ENCODE measurements around the gene HSPA4.
"Not testable (repeated sequence)": the region's sequence is repeated elsewhere in the genome, so short reads cannot be mapped to it uniquely, and the experiment has no call there.

The HSPA4 gene

GRCh38 chr5:133051542-133052316, at the start of gene HSPA4:
Gene HSPA4 (plus strand): TSS chr5:133052013. CDS start chr5:133052251, 238 bp downstream.
- H3K36me3 Mint-ChIP-seq (ENCODE audit: low read depth): peaks cover 41% of the 10 kb centered on the region
- H3K4me1 Mint-ChIP-seq (ENCODE audit: low read depth): peaks cover 42% of the 10 kb centered on the region
- peaks cover 10% of the 10 kb centered on the region for H3K27me3 Mint-ChIP-seq
- no peaks in the 10 kb centered on the region for H3K9me3 Mint-ChIP-seq
- peak within 1 kb of the TSS; percentile 93 for H3K4me3 Mint-ChIP-seq
- H3K27ac Mint-ChIP-seq: peak within 1 kb of the TSS; percentile 99
- intact Hi-C loops (cut with micrococcal nuclease): loop anchor here (1.0 kb wide), 2 partner anchors 25 to 88 kb away; partner anchors contain the start of genes AFF4 and ZCCHC10

- H3K36me3 Mint-ChIP-seq (ENCODE audit: low read depth): peaks cover 45% of the 10 kb centered on the region
- H3K27ac Mint-ChIP-seq: no peak overlapping the region
- no peaks in the 10 kb centered on the region for H3K27me3 Mint-ChIP-seq
- no peak overlapping the region for H3K4me3 Mint-ChIP-seq
- H3K9me3 Mint-ChIP-seq: no peaks in the 10 kb centered on the region
- no peaks in the 10 kb centered on the region for H3K4me1 Mint-ChIP-seq (ENCODE audit: low read depth)
- intact Hi-C loops (cut with micrococcal nuclease): loop anchor here (10.0 kb wide), 1 partner anchor 72 kb away; no protein-coding TSS in a partner anchor
These were observed 45.2 kb upstream of the HSPA4 start for GRCh38 chr5:133006653-133007052.

GRCh38 chr5:133008455-133008854, 43.4 kb upstream of the HSPA4 start:
- not testable (repeated sequence) for H3K9me3 Mint-ChIP-seq; H3K27me3 Mint-ChIP-seq; H3K4me3 Mint-ChIP-seq; H3K27ac Mint-ChIP-seq; H3K4me1 Mint-ChIP-seq (ENCODE audit: low read depth)
- intact Hi-C loops (cut with micrococcal nuclease): loop anchor here (10.0 kb wide), 1 partner anchor 74 kb away; no protein-coding TSS in a partner anchor
- H3K36me3 Mint-ChIP-seq (ENCODE audit: low read depth): peaks cover 37% of the 10 kb centered on the region

- Mint-ChIP-seq H3K9me3 (no peaks in the 10 kb centered on the region), H3K4me1 (ENCODE audit: low read depth) (peaks cover 5% of the 10 kb centered on the region), H3K27ac (no peak overlapping the region), H3K4me3 (no peak overlapping the region), H3K27me3 (no peaks in the 10 kb centered on the region), H3K36me3 (ENCODE audit: low read depth) (peaks cover 38% of the 10 kb centered on the region)
- intact Hi-C loops (cut with micrococcal nuclease): no loop called here
These were observed 36.3 kb upstream of the HSPA4 start for GRCh38 chr5:133015466-133015865.

GRCh38 chr5:133017964-133018363, 33.8 kb upstream of the HSPA4 start:
- intact Hi-C loops (cut with micrococcal nuclease): no loop called here
- no peak overlapping the region for H3K4me3 Mint-ChIP-seq
- no peaks in the 10 kb centered on the region for H3K9me3 Mint-ChIP-seq
- H3K4me1 Mint-ChIP-seq (ENCODE audit: low read depth): peaks cover 5% of the 10 kb centered on the region
- H3K27ac Mint-ChIP-seq: no peak overlapping the region
- H3K36me3 Mint-ChIP-seq (ENCODE audit: low read depth): peaks cover 52% of the 10 kb centered on the region
- no peaks in the 10 kb centered on the region for H3K27me3 Mint-ChIP-seq

- peaks cover 53% of the 10 kb centered on the region for H3K36me3 Mint-ChIP-seq (ENCODE audit: low read depth)
- intact Hi-C loops (cut with micrococcal nuclease); H3K9me3 Mint-ChIP-seq: not testable (repeated sequence)
These were observed 32.3 kb upstream of the HSPA4 start for GRCh38 chr5:133019471-133019870.

GRCh38 chr5:133025804-133026663, 25.8 kb upstream of the HSPA4 start, which contains the start of gene ZCCHC10:
Gene ZCCHC10 (minus strand): TSS chr5:133026549. CDS start chr5:133026537, 12 bp downstream.
- peaks cover 17% of the 10 kb centered on the region for H3K4me1 Mint-ChIP-seq (ENCODE audit: low read depth)
- peaks cover 20% of the 10 kb centered on the region for H3K36me3 Mint-ChIP-seq (ENCODE audit: low read depth)
- no peaks in the 10 kb centered on the region for H3K9me3 Mint-ChIP-seq
- intact Hi-C loops (cut with micrococcal nuclease): loop anchor here (1.0 to 2.0 kb wide), 2 partner anchors 26 to 63 kb away; partner anchors contain the start of genes AFF4 and HSPA4
- H3K4me3 Mint-ChIP-seq: peak within 1 kb of the TSS; percentile 85
- H3K27ac Mint-ChIP-seq: peak within 1 kb of the TSS; percentile 98
- peaks cover 4% of the 10 kb centered on the region for H3K27me3 Mint-ChIP-seq

More at GRCh38 chr5:133019471-133019870, 32.3 kb upstream of the HSPA4 start:
- peaks cover 11% of the 10 kb centered on the region for H3K4me1 Mint-ChIP-seq (ENCODE audit: low read depth)
- H3K27me3 Mint-ChIP-seq, H3K27ac Mint-ChIP-seq, H3K4me3 Mint-ChIP-seq: not testable (repeated sequence)

GRCh38 chr5:133026664-133027153, 25.1 kb upstream of the HSPA4 start:
- H3K27ac Mint-ChIP-seq: peak overlapping the region; percentile 98
- H3K36me3 Mint-ChIP-seq (ENCODE audit: low read depth): peaks cover 17% of the 10 kb centered on the region
- peaks cover 17% of the 10 kb centered on the region for H3K4me1 Mint-ChIP-seq (ENCODE audit: low read depth)
- intact Hi-C loops (cut with micrococcal nuclease): loop anchor here (1.0 to 2.0 kb wide), 2 partner anchors 26 to 64 kb away; partner anchors contain the start of genes AFF4 and HSPA4
- H3K9me3 Mint-ChIP-seq: no peaks in the 10 kb centered on the region
- H3K4me3 Mint-ChIP-seq: peak overlapping the region; percentile 85
- peaks cover 4% of the 10 kb centered on the region for H3K27me3 Mint-ChIP-seq

- Mint-ChIP-seq H3K4me3 (no peak overlapping the region), H3K9me3 (no peaks in the 10 kb centered on the region), H3K4me1 (ENCODE audit: low read depth) (peaks cover 25% of the 10 kb centered on the region), H3K36me3 (ENCODE audit: low read depth) (peaks cover 8% of the 10 kb centered on the region), H3K27ac (no peak overlapping the region), H3K27me3 (peaks cover 4% of the 10 kb centered on the region)
- intact Hi-C loops (cut with micrococcal nuclease): no loop called here
These were observed 22.4 kb upstream of the HSPA4 start for GRCh38 chr5:133029416-133029815.

- intact Hi-C loops (cut with micrococcal nuclease): no loop called here
- Mint-ChIP-seq H3K27ac (no peak overlapping the region), H3K4me1 (ENCODE audit: low read depth) (peaks cover 21% of the 10 kb centered on the region), H3K9me3 (no peaks in the 10 kb centered on the region), H3K27me3 (peaks cover 4% of the 10 kb centered on the region), H3K4me3 (no peak overlapping the region), H3K36me3 (ENCODE audit: low read depth) (peaks cover 8% of the 10 kb centered on the region)
These were observed 21.3 kb upstream of the HSPA4 start for GRCh38 chr5:133030343-133031005.

- Mint-ChIP-seq H3K36me3 (ENCODE audit: low read depth) (no peaks in the 10 kb centered on the region), H3K4me3 (no peak overlapping the region), H3K27ac (peak overlapping the region; percentile 20), H3K4me1 (ENCODE audit: low read depth) (peaks cover 19% of the 10 kb centered on the region), H3K27me3 (peaks cover 4% of the 10 kb centered on the region), H3K9me3 (no peaks in the 10 kb centered on the region)
- intact Hi-C loops (cut with micrococcal nuclease): no loop called here
These were observed 18.7 kb upstream of the HSPA4 start for GRCh38 chr5:133032852-133033742.

- intact Hi-C loops (cut with micrococcal nuclease): no loop called here
- Mint-ChIP-seq H3K9me3 (no peaks in the 10 kb centered on the region), H3K4me1 (ENCODE audit: low read depth) (peaks cover 19% of the 10 kb centered on the region), H3K36me3 (ENCODE audit: low read depth) (no peaks in the 10 kb centered on the region), H3K4me3 (no peak overlapping the region), H3K27ac (no peak overlapping the region), H3K27me3 (peaks cover 1% of the 10 kb centered on the region)
These were observed 17.7 kb upstream of the HSPA4 start for GRCh38 chr5:133034064-133034463.
